ENCODE measurements around the gene BUD13.

- TF ChIP-seq CTCF (IDR thresholded peaks at IDR 0.05) (no peak), POLR2A (IDR thresholded peaks at IDR 0.05) (no peak)
These were observed 49.3 kb downstream of the BUD13 start for GRCh38 chr11:116723511-116723910.

Measured in heart left ventricle (tissue), 13 donors.